GM08714 (cell line): Measurements from ENCODE around the gene CD36.
"Not testable (repeated sequence)": the region's sequence is repeated elsewhere in the genome, so short reads cannot be mapped to it uniquely, and the experiment has no call there.

Source experiments
- H3K4me3 ChIP-seq: fragments of 200-500 bp; sonication (Bioruptor generic); 2 replicates; pipeline ENCODE4 v1.5.1; 2014; ENCODE audit warnings: mild to moderate bottlenecking, low read length, inconsistent platforms
- ZNF274 ChIP-seq: IDR thresholded peaks from 2 replicates; pipeline ENCODE4 v1.6.1; 2012; ENCODE audit warnings: mild to moderate bottlenecking, low read depth, low read length

CD36 gene

DNA sequence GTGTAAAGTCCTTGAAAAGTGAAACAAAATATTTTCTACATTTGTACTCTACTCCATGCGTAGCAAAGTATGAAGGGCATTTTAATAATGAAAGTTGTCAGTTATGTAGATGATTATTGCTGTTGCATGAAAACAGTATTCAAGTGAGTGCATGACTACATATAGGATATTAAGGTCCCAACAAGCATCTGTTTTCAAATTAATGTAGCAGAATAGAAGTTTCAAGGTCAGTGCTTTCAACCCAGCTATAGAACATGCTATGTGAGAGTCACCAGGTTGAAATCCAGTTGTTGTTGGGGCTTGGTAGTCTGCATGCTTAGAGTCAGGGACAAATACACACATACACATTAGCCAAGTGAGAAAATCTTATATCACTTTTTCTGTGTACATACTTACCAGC lies 14.8 kb downstream of the CD36 start:
- no peak for TF ChIP-seq ZNF274
- H3K4me3 ChIP-seq = no peak overlapping the region

DNA sequence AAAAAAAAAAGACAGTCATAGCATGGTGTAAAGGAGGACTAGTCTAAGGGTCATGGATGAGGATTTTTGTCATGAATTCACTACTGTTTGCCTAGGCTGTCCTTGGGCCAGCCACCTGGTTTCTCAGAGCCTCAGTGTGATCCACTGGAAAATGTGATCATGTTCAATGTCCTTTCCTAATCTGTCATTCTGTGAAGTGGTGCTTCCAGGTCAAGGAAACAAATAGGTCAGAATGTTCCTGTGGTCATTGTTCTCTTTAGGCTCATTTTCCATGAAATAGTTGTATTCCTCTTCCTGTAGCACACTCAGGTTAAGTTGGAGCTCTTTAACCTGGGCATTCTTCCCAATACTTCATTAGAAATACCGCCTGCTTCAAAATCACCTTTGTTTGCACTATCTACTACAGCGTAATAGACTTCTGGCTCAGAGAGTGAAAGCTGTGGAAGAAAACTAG lies 16.5 kb downstream of the CD36 start:
- no peak for TF ChIP-seq ZNF274
- H3K4me3 ChIP-seq = no peak overlapping the region

DNA sequence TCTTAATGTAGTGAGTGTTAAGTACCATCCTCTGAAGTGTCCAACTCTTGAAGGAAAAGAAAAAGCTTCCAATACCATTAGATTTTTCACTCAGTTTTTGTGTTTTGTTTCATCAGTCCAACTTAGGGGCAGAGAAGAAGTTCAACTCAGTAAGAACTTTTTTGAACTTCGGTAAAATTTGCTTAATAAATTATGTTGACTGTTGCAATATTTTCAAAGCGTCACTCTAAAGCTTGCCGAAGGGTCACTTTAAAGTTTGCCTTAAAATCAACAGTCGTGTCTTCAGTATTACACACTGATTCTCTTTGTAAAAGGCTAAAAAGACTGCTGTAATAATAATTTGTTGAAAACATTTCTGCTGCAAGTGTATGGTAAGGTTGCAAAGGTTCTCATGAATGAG lies 17.6 kb downstream of the CD36 start:
- TF ChIP-seq ZNF274 = no peak
- H3K4me3 ChIP-seq = no peak overlapping the region

DNA sequence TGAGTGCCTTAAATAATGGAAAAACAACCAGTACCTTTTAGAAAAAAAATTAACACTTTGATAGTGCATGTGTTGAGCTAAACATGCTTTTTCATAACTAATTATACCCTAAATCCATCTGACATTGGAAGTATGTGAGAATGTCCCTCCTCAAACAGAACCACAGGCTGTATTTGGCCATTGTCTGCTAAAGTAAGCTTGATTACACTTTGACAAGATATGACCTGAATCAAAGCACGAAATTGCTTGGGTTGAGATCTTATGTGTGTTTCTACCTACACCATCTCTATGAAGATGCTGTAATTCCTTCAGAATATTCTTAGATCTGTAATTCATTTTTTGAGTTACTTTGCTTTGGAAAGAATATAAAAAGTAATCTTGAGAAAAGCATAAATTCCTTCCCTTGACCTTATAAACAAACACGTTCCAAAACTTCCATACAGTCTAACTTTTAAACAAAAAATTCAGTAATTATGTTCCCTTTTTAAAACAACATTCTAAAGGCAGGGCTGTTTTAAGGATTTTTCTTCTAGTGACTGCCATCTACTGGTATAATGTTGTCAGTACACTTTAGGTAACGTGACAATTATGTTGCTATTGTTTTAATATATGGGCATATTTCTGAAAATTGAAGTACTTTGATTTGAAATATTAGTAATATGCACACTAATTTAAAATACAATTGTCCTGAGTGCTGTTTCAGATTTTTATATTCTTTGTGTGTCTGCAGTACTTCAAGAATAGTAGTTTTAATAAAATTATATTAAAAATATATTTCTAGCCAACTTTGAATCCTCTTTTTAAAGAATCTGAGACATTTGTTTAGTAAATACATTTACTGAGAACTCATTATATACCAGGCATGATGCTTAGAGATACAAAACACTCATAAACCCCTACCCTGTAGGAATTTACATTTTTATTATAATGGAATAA lies 20.9 kb downstream of the CD36 start:
- no peak overlapping the region for H3K4me3 ChIP-seq
- no peak for TF ChIP-seq ZNF274

DNA sequence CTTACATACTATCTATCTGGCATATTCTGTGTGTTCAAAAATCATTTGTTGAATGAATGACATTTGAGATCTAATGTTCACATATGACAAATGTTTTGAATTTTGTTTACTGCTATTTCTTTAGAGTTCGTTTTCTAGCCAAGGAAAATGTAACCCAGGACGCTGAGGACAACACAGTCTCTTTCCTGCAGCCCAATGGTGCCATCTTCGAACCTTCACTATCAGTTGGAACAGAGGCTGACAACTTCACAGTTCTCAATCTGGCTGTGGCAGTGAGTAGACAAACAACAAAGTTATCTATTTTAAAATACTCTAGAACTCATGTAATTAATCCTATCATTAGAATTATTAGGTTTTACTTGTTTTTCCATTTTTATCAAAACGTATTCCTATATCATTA lies 22.5 kb downstream of the CD36 start:
- no peak for TF ChIP-seq ZNF274
- H3K4me3 ChIP-seq = no peak overlapping the region

DNA sequence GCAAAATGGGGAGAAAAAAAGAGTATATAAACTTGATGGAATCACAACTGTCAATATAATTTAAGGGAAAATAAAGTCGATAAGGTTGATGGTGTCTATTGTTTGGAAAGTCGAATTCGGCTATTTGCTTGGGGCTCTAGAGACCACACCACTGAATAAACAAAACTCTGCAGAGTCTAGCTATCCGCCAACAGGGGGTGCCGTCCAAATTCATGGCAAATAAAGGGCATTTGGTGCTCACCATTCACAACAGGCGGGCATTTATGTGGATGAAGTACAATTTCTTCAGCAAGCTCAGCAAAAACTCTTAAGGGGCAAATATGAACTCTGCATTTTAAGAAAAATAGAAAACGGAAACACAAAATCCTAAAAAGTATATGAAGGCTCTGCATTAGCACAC lies 23.3 kb downstream of the CD36 start:
- H3K4me3 ChIP-seq = no peak overlapping the region
- TF ChIP-seq ZNF274 = no peak

DNA sequence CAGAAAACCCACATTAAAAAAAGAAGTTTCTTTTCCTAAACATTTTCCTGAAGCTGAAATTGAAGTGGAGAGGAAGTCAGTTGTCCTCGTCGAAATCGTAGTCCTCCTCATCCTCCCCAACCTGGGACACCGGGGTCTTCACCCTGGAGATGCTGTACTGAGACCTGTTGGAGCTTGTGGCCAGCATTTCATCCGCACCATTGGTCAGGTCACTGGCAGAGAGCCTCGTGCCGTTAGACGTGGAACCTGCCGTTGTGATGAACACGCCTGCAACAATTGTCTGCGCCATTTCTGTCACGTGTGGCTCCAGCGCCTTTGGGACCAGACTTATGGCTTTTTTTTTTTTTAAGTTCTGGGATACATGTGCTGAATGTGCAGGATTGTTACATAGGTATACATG lies 23.8 kb downstream of the CD36 start:
- TF ChIP-seq ZNF274 = no peak
- no peak overlapping the region for H3K4me3 ChIP-seq

DNA sequence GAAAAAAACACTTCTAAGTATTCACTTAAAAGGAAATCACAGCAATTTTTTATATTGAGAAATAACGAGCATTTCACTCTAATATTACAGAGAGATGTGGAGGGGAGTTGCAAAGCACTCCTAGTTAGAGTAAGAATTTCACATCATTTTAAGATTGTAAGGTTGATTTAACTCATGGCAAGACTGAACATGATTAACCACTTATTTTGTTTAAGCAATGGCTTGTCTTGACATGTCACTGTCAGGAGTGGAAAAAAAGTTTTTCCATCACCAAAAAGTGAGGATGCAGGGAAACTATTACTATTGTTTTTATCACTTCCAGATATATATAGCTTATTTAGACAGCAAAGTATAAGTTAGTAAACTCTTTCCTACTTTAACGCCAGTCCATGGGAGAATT lies 27.1 kb downstream of the CD36 start:
- no peak overlapping the region for H3K4me3 ChIP-seq
- no peak for TF ChIP-seq ZNF274

DNA sequence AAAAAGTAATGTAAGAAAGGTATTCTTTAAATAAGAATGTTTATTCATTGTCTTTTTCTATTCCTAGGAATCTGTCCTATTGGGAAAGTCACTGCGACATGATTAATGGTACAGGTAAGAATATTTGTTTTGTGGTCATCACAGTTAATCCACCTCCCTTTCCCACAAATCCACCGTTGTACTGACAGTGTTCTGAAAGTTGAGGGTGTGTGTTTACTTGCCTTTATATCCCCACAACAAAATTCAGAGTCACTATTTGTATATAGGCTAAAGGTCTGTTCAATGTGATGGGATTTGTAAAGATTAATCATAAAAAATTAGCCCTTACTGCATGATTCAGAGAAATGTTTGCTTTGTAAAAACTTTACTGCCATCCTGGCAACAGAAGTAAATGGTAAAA lies 27.9 kb downstream of the CD36 start:
- no peak for TF ChIP-seq ZNF274
- H3K4me3 ChIP-seq = no peak overlapping the region

DNA sequence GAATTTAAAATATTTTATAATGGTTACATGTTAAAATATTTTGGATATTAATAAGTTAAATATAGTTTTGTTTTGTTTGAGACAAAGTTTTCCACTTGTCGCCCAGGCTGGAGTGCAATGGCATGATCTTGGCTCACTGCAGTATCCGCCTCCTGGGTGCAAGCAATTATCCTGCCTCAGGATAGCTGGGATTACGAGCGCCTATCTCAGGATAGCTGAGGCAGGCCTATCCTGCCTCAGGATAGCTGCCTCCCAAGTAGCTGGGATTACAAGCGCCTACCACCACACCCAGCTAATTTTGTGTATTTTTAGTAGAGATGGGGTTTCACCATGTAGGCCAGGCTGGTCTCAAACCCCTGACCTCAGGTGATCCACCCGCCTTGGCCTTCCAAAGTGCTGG lies 30.9 kb downstream of the CD36 start:
- not testable (repeated sequence) for H3K4me3 ChIP-seq

DNA sequence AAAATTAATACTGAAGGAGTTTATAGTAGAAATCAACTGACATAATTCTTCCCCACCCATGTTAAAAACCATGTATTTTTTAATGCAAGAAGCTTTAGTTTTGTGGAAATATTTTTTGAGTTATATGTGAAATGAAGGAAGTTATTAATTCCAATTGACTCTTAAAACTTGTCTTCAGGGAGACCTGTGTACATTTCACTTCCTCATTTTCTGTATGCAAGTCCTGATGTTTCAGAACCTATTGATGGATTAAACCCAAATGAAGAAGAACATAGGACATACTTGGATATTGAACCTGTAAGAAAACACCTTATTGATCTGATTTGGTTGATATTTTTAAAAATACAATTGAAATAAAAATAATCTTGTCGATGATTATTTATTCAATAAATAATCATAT lies 33.3 kb downstream of the CD36 start:
- no peak for TF ChIP-seq ZNF274
- H3K4me3 ChIP-seq = no peak overlapping the region

DNA sequence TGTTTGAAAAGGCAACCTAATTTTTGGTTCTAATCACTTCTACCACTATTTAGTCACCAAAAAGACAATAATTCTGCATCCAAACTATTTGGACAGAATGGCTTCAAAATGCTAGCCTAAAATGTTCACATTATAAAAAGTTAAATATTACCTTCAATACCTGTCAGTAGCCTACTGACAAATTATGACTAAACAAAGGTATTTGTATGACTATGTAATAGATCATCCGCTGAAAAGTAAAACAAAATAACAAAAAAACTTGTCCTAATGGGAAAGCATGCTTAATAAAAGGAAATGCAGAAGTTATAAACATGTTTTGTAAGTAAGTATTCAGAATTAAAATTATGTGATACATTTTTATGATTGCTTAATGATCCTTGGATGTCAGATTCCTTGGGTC lies 36.6 kb downstream of the CD36 start:
- TF ChIP-seq ZNF274 = no peak
- H3K4me3 ChIP-seq = no peak overlapping the region

DNA sequence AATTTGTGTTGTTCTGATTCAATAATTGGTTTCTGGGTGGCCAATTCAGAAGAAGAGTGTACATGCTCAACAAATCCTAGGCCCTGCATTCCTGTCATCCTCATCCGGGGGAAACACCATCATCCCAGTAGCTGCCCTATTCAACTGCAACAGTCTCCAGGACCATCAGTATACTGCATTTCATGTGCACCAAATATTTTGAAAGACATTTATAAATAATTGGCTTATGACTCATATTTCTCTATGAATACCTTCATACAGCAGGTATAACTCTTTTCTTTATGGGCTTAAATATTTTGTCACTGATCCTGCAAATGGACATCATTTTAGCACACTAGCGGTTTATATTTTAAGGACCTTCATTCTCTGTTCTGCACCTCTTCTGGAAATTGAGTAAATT lies 38.0 kb downstream of the CD36 start:
- no peak overlapping the region for H3K4me3 ChIP-seq
- TF ChIP-seq ZNF274 = no peak

DNA sequence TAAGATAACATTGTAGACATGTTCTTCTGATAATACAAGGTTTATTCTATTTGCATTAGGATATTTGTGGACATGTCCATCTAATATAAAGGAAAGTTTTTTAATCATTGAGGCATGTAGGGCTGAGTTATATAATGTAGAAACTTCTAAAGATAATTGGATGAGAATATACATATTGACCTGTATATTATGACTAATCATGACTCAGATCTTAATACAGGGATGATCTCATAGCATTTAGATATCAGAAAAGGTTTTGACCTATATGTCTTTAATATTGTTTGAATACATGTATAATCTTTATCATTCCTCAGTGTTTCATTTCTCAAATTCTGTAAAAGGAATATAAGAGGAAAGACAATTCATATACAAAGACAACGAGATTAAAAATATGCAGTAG lies 39.2 kb downstream of the CD36 start:
- no peak for TF ChIP-seq ZNF274
- no peak overlapping the region for H3K4me3 ChIP-seq

DNA sequence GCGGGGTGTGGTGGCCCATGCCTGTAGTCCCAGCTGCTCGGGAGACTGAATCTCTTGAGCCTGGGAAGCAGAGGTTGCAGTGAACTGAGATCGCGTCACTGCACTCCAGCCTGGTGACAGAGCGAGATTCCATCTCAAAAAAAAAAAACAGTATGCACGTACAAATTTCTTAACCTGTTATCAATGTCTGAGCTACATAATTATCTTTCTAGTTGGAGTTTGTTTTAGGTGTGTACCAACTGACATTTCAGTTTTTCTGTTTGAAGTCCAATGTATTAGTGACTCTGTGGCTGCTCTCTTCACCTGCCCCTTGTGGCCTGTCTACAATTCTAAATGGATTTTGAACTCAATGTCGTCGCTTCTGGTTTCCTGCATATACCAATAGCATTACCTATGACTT lies 40.3 kb downstream of the CD36 start:
- H3K4me3 ChIP-seq = no peak overlapping the region
- no peak for TF ChIP-seq ZNF274

DNA sequence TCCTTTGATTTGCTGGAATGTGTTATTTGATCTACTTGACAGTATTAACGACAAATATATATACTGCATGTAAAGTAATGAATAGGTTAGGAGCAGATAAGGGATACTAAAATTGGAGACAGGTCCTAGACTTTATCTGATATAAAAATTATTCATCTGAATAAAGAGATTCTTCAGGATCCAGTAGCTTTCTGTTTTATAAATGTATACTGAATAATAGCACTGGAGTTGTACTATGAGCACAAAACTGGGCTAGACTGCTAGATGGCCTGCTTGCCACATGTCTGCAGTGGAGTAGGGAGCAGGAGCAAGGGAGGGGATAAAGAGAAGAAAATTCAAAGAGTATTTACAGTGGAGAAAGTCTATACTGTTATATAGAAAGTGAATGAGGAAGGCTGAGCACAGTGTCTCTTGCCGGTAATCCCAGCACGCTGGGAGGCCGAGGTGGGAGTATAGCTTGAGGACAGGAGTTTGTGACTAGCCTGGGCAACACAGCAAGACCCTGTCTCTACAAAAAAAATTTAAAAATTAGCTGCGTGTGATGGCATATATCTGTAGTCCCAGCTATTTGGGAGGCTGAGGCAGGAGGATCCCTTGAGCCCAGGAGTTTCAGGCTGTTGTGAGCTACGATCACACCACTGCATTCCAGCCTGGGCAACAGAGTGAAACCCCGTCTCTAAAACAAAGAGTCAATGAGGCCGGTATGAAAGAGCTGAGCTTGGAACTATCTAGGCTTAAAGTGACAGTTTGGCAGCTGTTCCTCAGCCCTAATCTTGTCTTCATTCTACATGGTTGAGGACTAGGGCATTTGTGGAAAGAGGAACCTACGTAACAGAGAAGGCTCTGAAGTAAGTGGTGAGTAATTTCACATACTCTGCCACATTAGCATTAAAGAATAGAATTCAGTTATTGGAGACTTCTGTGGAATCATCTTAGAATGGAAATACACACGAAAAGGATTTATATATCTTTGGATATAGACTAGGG lies 41.8 kb downstream of the CD36 start:
- no peak for TF ChIP-seq ZNF274
- H3K4me3 ChIP-seq = no peak overlapping the region
